OCI-LY1 (cell line): Measurements from ENCODE around the gene PIK3R1.

Experiments used
- EZH2 ChIP-seq: fragments of 200-600 bp; sonication (generic), shearing (Covaris generic); IDR thresholded peaks from 2 replicates; pipeline ENCODE4 v1.8.0; 2017; ENCODE audit warnings: borderline replicate concordance, mixed run types, mild to moderate bottlenecking, antibody characterized with exemption, low read length, moderate library complexity, mixed read lengths
- TF ChIP-seq, protein P1 (sequence below): fragments of 200-600 bp; sonication (generic), shearing (Covaris generic); IDR thresholded peaks from 2 replicates; pipeline ENCODE4 v1.5.1; 2017; ENCODE audit warnings: mild to moderate bottlenecking, antibody characterized with exemption, low read length, moderate library complexity, mixed read lengths

DNA sequence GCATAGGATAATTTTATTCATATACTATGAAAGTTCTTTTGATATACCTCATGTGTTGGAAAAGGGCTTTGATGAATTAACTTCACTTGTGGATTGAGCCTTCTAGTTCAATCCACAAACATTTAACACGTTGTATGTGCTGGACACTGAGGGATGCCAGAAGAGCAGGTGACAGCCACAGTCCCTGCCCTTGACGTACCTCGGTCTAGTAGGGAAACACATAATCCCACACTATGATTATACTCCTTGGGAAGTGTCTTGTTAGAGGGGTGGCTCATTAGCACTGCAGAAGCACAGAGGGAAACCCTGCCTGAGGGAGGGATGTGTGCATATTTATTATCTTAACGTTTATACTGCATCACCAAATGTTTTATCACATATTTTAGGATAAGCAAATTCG is 61.2 kb downstream of the PIK3R1 start:
- TF ChIP-seq, protein P1, sequence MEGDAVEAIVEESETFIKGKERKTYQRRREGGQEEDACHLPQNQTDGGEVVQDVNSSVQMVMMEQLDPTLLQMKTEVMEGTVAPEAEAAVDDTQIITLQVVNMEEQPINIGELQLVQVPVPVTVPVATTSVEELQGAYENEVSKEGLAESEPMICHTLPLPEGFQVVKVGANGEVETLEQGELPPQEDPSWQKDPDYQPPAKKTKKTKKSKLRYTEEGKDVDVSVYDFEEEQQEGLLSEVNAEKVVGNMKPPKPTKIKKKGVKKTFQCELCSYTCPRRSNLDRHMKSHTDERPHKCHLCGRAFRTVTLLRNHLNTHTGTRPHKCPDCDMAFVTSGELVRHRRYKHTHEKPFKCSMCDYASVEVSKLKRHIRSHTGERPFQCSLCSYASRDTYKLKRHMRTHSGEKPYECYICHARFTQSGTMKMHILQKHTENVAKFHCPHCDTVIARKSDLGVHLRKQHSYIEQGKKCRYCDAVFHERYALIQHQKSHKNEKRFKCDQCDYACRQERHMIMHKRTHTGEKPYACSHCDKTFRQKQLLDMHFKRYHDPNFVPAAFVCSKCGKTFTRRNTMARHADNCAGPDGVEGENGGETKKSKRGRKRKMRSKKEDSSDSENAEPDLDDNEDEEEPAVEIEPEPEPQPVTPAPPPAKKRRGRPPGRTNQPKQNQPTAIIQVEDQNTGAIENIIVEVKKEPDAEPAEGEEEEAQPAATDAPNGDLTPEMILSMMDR, result no peak
- no peak for TF ChIP-seq EZH2
